Gastrocnemius medialis (tissue), 4 donors: Measurements from ENCODE around the gene C2CD4C.

Source experiments
- CTCF ChIP-seq, 5 experiments: fragments of 450-650 bp in 3 of 5; fragments of 200-600 bp in 2 of 5; sonication (generic) in 2 of 5; IDR thresholded peaks in 4 of 5; conservative IDR thresholded peaks in 1 of 5; 1 replicate in 4 of 5; 2 replicates in 1 of 5; pipeline ENCODE4 v1.5.1; 2016 to 2019; ENCODE audit warnings: antibody characterized with exemption in 5 of 5, mild to moderate bottlenecking in 3 of 5, moderate library complexity in 3 of 5
- POLR2A ChIP-seq, 2 donors: fragments of 450-650 bp; IDR thresholded peaks; one replicate each; pipeline ENCODE4 v1.6.1; 2017; ENCODE audit warnings: antibody characterized with exemption in 2 of 2, mild to moderate bottlenecking in 2 of 2, moderate library complexity in 2 of 2

GRCh38 chr19:418761-419671, 10.1 kb upstream of the C2CD4C start:
- TF ChIP-seq POLR2A (IDR thresholded peaks at IDR 0.05) (no peak), CTCF (IDR thresholded peaks at IDR 0.05 in 4 of 5, conservative IDR thresholded peaks at IDR 0.05 in 1 of 5) (no peak)
